Measurements from ENCODE around the gene PROS1. TPM values are rescaled to one million over a fixed set of nuclear protein-coding genes. Genes with fewer than 3 reads are reported as not detected.
"Not testable (repeated sequence)": the region's sequence is repeated elsewhere in the genome, so short reads cannot be mapped to it uniquely, and the experiment has no call there.

The PROS1 gene
- total RNA-seq, 1 donor from 2014 or later: 16.9 TPM

- Mint-ChIP-seq H3K36me3 (peaks cover 13% of the 10 kb centered on the region), H3K27me3 (ENCODE audit: low read depth) (no peaks in the 10 kb centered on the region), H3K4me3 (no peak overlapping the region), H3K9me3 (peaks cover 59% of the 10 kb centered on the region), H3K27ac (no peak overlapping the region), H3K4me1 (no peaks in the 10 kb centered on the region)
- DNase-seq (ENCODE audit: low spot score in 2 of 2, unreplicated experiment in 2 of 2): no peak
- TF ChIP-seq CTCF (IDR thresholded peaks at IDR 0.05; ENCODE audit: unreplicated experiment): no peak
Measured at GRCh38 chr3:93924491-93924890, 49.2 kb downstream of the PROS1 start.

- H3K4me1 Mint-ChIP-seq: no peaks in the 10 kb centered on the region
- peaks cover 59% of the 10 kb centered on the region for H3K9me3 Mint-ChIP-seq
- DNase-seq (ENCODE audit: low spot score in 2 of 2, unreplicated experiment in 2 of 2): no peak
- H3K4me3 Mint-ChIP-seq: no peak overlapping the region
- H3K36me3 Mint-ChIP-seq: peaks cover 16% of the 10 kb centered on the region
- no peak for TF ChIP-seq CTCF (IDR thresholded peaks at IDR 0.05; ENCODE audit: unreplicated experiment)
- no peaks in the 10 kb centered on the region for H3K27me3 Mint-ChIP-seq (ENCODE audit: low read depth)
- H3K27ac Mint-ChIP-seq: no peak overlapping the region
Measured at GRCh38 chr3:93923006-93923405, 50.7 kb downstream of the PROS1 start.

- H3K9me3 Mint-ChIP-seq: peaks cover 59% of the 10 kb centered on the region
- not testable (repeated sequence) for H3K36me3 Mint-ChIP-seq; H3K4me1 Mint-ChIP-seq; H3K4me3 Mint-ChIP-seq; H3K27ac Mint-ChIP-seq; DNase-seq (ENCODE audit: low spot score in 2 of 2, unreplicated experiment in 2 of 2); H3K27me3 Mint-ChIP-seq (ENCODE audit: low read depth)
Measured at GRCh38 chr3:93917546-93918029, 56.1 kb downstream of the PROS1 start.

- H3K9me3 Mint-ChIP-seq: peaks cover 63% of the 10 kb centered on the region
- not testable (repeated sequence) for H3K4me3 Mint-ChIP-seq; H3K27me3 Mint-ChIP-seq (ENCODE audit: low read depth)
Measured at GRCh38 chr3:93913623-93914022, 60.1 kb downstream of the PROS1 start.

GRCh38 chr3:93911206-93911605, 62.5 kb downstream of the PROS1 start:
- Mint-ChIP-seq H3K9me3 (peaks cover 64% of the 10 kb centered on the region), H3K27me3 (ENCODE audit: low read depth) (no peaks in the 10 kb centered on the region), H3K27ac (no peak overlapping the region), H3K4me3 (no peak overlapping the region), H3K36me3 (peaks cover 6% of the 10 kb centered on the region), H3K4me1 (no peaks in the 10 kb centered on the region)
- DNase-seq (ENCODE audit: low spot score in 2 of 2, unreplicated experiment in 2 of 2): no peak
- no peak for TF ChIP-seq CTCF (IDR thresholded peaks at IDR 0.05; ENCODE audit: unreplicated experiment)

More at GRCh38 chr3:93913623-93914022, 60.1 kb downstream of the PROS1 start:
- H3K36me3 Mint-ChIP-seq; H3K27ac Mint-ChIP-seq; DNase-seq (ENCODE audit: low spot score in 2 of 2, unreplicated experiment in 2 of 2); H3K4me1 Mint-ChIP-seq: not testable (repeated sequence)

GRCh38 chr3:93910097-93910496, 63.6 kb downstream of the PROS1 start:
- no peak for TF ChIP-seq CTCF (IDR thresholded peaks at IDR 0.05; ENCODE audit: unreplicated experiment)
- Mint-ChIP-seq H3K27ac (no peak overlapping the region), H3K9me3 (peaks cover 59% of the 10 kb centered on the region), H3K36me3 (peaks cover 8% of the 10 kb centered on the region), H3K4me1 (no peaks in the 10 kb centered on the region), H3K4me3 (no peak overlapping the region), H3K27me3 (ENCODE audit: low read depth) (no peaks in the 10 kb centered on the region)
- no peak for DNase-seq (ENCODE audit: low spot score in 2 of 2, unreplicated experiment in 2 of 2)

GRCh38 chr3:93907132-93907531, 66.6 kb downstream of the PROS1 start:
- Mint-ChIP-seq H3K4me3 (no peak overlapping the region), H3K27ac (no peak overlapping the region), H3K27me3 (ENCODE audit: low read depth) (no peaks in the 10 kb centered on the region), H3K36me3 (peaks cover 15% of the 10 kb centered on the region), H3K9me3 (peaks cover 48% of the 10 kb centered on the region), H3K4me1 (no peaks in the 10 kb centered on the region)
- no peak for DNase-seq (ENCODE audit: low spot score in 2 of 2, unreplicated experiment in 2 of 2)
- no peak for TF ChIP-seq CTCF (IDR thresholded peaks at IDR 0.05; ENCODE audit: unreplicated experiment)
